H1 (cell line): ENCODE data around the gene MBD3L3. TPM values are rescaled to one million over a fixed set of nuclear protein-coding genes. Genes with fewer than 3 reads are reported as not detected.

Experiments used
- CTCF ChIA-PET: fragments of 300-600 bp; sonication (Branson Sonifier 250); formaldehyde crosslinking; loops from one replicate; lab custom pipeline; 2021; ENCODE audit not compliant: partially characterized antibody; lab: Charles Lee
- POLR2A ChIA-PET: fragments of 300-600 bp; sonication (Branson Sonifier 250); formaldehyde crosslinking; loops from one replicate; lab custom pipeline; 2021; ENCODE audit warnings: inconsistent platforms; ENCODE audit not compliant: partially characterized antibody; lab: Charles Lee
- DNase-seq, 2 experiments: peaks; one replicate each; pipeline versions ENCODE4 v3.0.0 to v3.0.0-alpha.2; 2010 to 2022; ENCODE audit warnings: low spot score in 2 of 2, low read depth in 1 of 2, mixed read lengths in 1 of 2
- FAIRE-seq: peaks from 2 replicates; lab custom pipeline; 2011; peaks lifted over from hg19 to GRCh38; lab: Jason Lieb, UNC
- H2AFZ ChIP-seq: 2 replicates; pipeline ENCODE4 v1.8.1; 2012; ENCODE audit warnings: low read length, inconsistent platforms
- H2AK5ac ChIP-seq: 2 replicates; pipeline ENCODE4 v1.6.1; 2013; ENCODE audit warnings: low read depth, low read length
- H2BK120ac ChIP-seq: replicated peaks from 2 replicates; pipeline ENCODE3; 2013; ENCODE audit warnings: low read depth, low read length, inconsistent platforms
- H2BK12ac ChIP-seq: 2 replicates; pipeline ENCODE4 v1.6.1; 2013; ENCODE audit warnings: low read depth, low read length
- H2BK15ac ChIP-seq: 2 replicates; pipeline ENCODE4 v1.6.1; 2013; ENCODE audit warnings: low read length
- H2BK20ac ChIP-seq: 2 replicates; pipeline ENCODE4 v1.6.1; 2013; ENCODE audit warnings: low read length
- H2BK5ac ChIP-seq: 2 replicates; pipeline ENCODE4 v1.6.1; 2013; ENCODE audit warnings: low read depth, low read length
- H3K14ac ChIP-seq: 2 replicates; pipeline ENCODE4 v1.6.1; 2013; ENCODE audit warnings: inconsistent platforms; ENCODE audit not compliant: insufficient read length
- H3K18ac ChIP-seq: 2 replicates; pipeline ENCODE4 v1.6.1; 2013; ENCODE audit warnings: low read length; ENCODE audit errors: extremely low read depth
- H3K23ac ChIP-seq: 2 replicates; pipeline ENCODE4 v1.6.1; 2013; ENCODE audit warnings: inconsistent platforms; ENCODE audit not compliant: insufficient read length
- H3K23me2 ChIP-seq: 2 replicates; pipeline ENCODE4 v1.6.1; 2013; ENCODE audit warnings: low read depth, low read length
- H3K27ac ChIP-seq: 2 replicates; pipeline ENCODE4 v1.6.1; 2011; ENCODE audit warnings: low read depth, low read length, inconsistent platforms
- H3K27me3 ChIP-seq, 4 experiments: replicated peaks in 1 of 4; 1 replicate in 1 of 4; 2 replicates in 3 of 4; pipeline versions ENCODE4 v1.6.1 to v1.8.1; 2011 to 2013; ENCODE audit warnings: low read length in 3 of 4, mild to moderate bottlenecking in 3 of 4, inconsistent platforms in 2 of 4, mixed read lengths in 2 of 4, moderate library complexity in 1 of 4; ENCODE audit not compliant: control insufficient read depth in 3 of 4, insufficient read depth in 3 of 4; ENCODE audit errors: extremely low read depth in 1 of 4
- H3K36me3 ChIP-seq, 4 experiments: 2 replicates each; pipeline versions ENCODE4 v1.6.1 to v1.8.1; 2011 to 2013; ENCODE audit warnings: mild to moderate bottlenecking in 4 of 4, low read length in 3 of 4, moderate library complexity in 2 of 4, control low read depth in 1 of 4, inconsistent platforms in 1 of 4; ENCODE audit not compliant: insufficient read depth in 4 of 4, control insufficient read depth in 2 of 4
- H3K4ac ChIP-seq: replicated peaks from 2 replicates; pipeline ENCODE3; 2013; ENCODE audit warnings: low read length, low read depth, mixed read lengths, inconsistent platforms; ENCODE audit not compliant: insufficient read length
- H3K4me1 ChIP-seq, 4 experiments: replicated peaks in 1 of 4; 1 replicate in 1 of 4; 2 replicates in 3 of 4; pipeline versions ENCODE4 v1.6.1 to v1.8.1; 2011 to 2013; ENCODE audit warnings: low read length in 3 of 4, inconsistent platforms in 2 of 4, mixed read lengths in 1 of 4; ENCODE audit not compliant: insufficient read depth in 4 of 4, control insufficient read depth in 3 of 4
- H3K4me2 ChIP-seq, 2 experiments: 2 replicates each; pipeline versions ENCODE4 v1.6.1 to v1.8.1; 2011 to 2013; ENCODE audit warnings: low read depth in 2 of 2, low read length in 2 of 2, control low read depth in 1 of 2, inconsistent platforms in 1 of 2, mild to moderate bottlenecking in 1 of 2; ENCODE audit not compliant: insufficient read depth in 1 of 2
- H3K4me3 ChIP-seq, 4 experiments: fragments of 200-600, 300-600 bp in 1 of 4; sonication (generic), shearing (Covaris generic), sonication (Bioruptor Twin) in 1 of 4; 2 replicates each; pipeline versions ENCODE4 v1.5.1 to v1.8.1; 2011 to 2016; ENCODE audit warnings: low read length in 4 of 4, low read depth in 3 of 4, control low read depth in 2 of 4, inconsistent platforms in 2 of 4, mild to moderate bottlenecking in 2 of 4, mixed read lengths in 1 of 4, moderate library complexity in 1 of 4; ENCODE audit not compliant: insufficient read depth in 2 of 4; ENCODE audit errors: extremely low read depth in 1 of 4
- H3K56ac ChIP-seq: replicated peaks from 2 replicates; pipeline ENCODE3; 2013; ENCODE audit warnings: low read depth, mild to moderate bottlenecking, mixed read lengths, low read length, inconsistent platforms; ENCODE audit not compliant: insufficient read length
- H3K79me1 ChIP-seq: 2 replicates; pipeline ENCODE4 v1.6.1; 2013; ENCODE audit warnings: low read depth, low read length, control low read depth
- H3K79me2 ChIP-seq, 2 experiments: 2 replicates each; pipeline versions ENCODE4 v1.6.1 to v1.8.1; 2012 to 2013; ENCODE audit warnings: low read length in 2 of 2, mild to moderate bottlenecking in 2 of 2, inconsistent platforms in 1 of 2; ENCODE audit not compliant: insufficient read depth in 2 of 2, control insufficient read depth in 1 of 2
- H3K9ac ChIP-seq, 4 experiments: replicated peaks in 1 of 4; 1 replicate in 1 of 4; 2 replicates in 3 of 4; pipeline versions ENCODE4 v1.6.1 to v1.8.1; 2011 to 2013; ENCODE audit warnings: low read depth in 3 of 4, low read length in 3 of 4, control low read depth in 2 of 4, mild to moderate bottlenecking in 2 of 4, moderate library complexity in 2 of 4, inconsistent platforms in 1 of 4; ENCODE audit errors: extremely low read depth in 1 of 4
- H3K9me3 ChIP-seq, 2 experiments: 2 replicates each; pipeline versions ENCODE4 v1.6.1 to v1.8.1; 2012 to 2013; ENCODE audit warnings: mild to moderate bottlenecking in 2 of 2, moderate library complexity in 2 of 2, control low read depth in 1 of 2, inconsistent platforms in 1 of 2, low read depth in 1 of 2, low read length in 1 of 2, mixed read lengths in 1 of 2; ENCODE audit not compliant: insufficient read depth in 2 of 2
- H4K20me1 ChIP-seq, 2 experiments: replicated peaks in 1 of 2; 2 replicates each; pipeline versions ENCODE3 to v1.8.1; 2011 to 2013; ENCODE audit warnings: inconsistent platforms in 2 of 2, low read length in 2 of 2, mild to moderate bottlenecking in 1 of 2; ENCODE audit not compliant: insufficient read depth in 2 of 2, control insufficient read depth in 1 of 2
- H4K5ac ChIP-seq: 2 replicates; pipeline ENCODE4 v1.6.1; 2013; ENCODE audit warnings: low read length, low read depth, mixed read lengths, inconsistent platforms; ENCODE audit not compliant: insufficient read length
- H4K8ac ChIP-seq: 2 replicates; pipeline ENCODE4 v1.8.0; 2013; ENCODE audit warnings: mild to moderate bottlenecking, moderate library complexity, low read length, inconsistent platforms; ENCODE audit not compliant: insufficient read depth; ENCODE audit errors: extremely low read depth
- H4K91ac ChIP-seq: replicated peaks from 2 replicates; pipeline ENCODE3; 2013; ENCODE audit warnings: low read length, mixed read lengths, inconsistent platforms; ENCODE audit not compliant: insufficient read length
- RFX5 ChIP-seq: IDR thresholded peaks from 2 replicates; pipeline ENCODE4 v1.6.1; 2011; ENCODE audit warnings: low read depth, low read length, improper control_type of control experiment, borderline replicate concordance
- SAP30 ChIP-seq: fragments of 300-600 bp; sonication (generic); IDR thresholded peaks from 2 replicates; pipeline ENCODE4 v1.7.1; 2012; ENCODE audit warnings: low read length, moderate library complexity, mild to moderate bottlenecking, inconsistent platforms; ENCODE audit not compliant: insufficient read depth, insufficient replicate concordance
- SRF ChIP-seq: IDR thresholded peaks from 2 replicates; pipeline ENCODE4 v1.6.1; 2011; ENCODE audit warnings: mild to moderate bottlenecking, low read depth, low read length, moderate library complexity
- WGBS, 2 experiments: shearing (Covaris generic) in 1 of 2; methylation state at CpG; one replicate each; pipeline versions ENCODE4 v1.1.6 to v1.1.7; 2013 to 2015; ENCODE audit warnings: low lambda C conversion rate in 2 of 2, mixed read lengths in 2 of 2, inconsistent platforms in 1 of 2, low coverage in 1 of 2, missing lambda C conversion rate in 1 of 2; ENCODE audit not compliant: insufficient replicate concordance in 2 of 2, insufficient coverage in 1 of 2, insufficient read length in 1 of 2; ENCODE audit errors: extremely low coverage in 1 of 2, missing lambda C conversion rate in 1 of 2; 5-methylcytosine and 5-hydroxymethylcytosine counted together
- polyA plus RNA-seq, 7 experiments: library from polyadenylated mRNA; depleted of rRNA in 3 of 7; stranded (reverse) in 5 of 7; unstranded in 2 of 7; fragments of >200 nt in 5 of 7; fragments of 200-250 nt in 2 of 7; gene quantifications; 1 replicate in 5 of 7; 2 replicates in 1 of 7; 4 replicates in 1 of 7; pipeline versions ENCODE4 v1.2.1 to v1.2.3, GENCODE V29; 2011 to 2013; ENCODE audit warnings: missing spikeins in 2 of 7, mixed read lengths in 2 of 7
- total RNA-seq: library from RNA; stranded (reverse); fragmentation: NEBNext Ultra II Directional; extraction: Animal tissue kit (Norgen Biotek cat#: 25700); gene quantifications from 2 replicates; pipeline ENCODE4 v1.2.1, GENCODE V29; 2021

Gene MBD3L3
- total and polyA plus RNA-seq, 2 of the 8 experiments (the other 6 are each of a cell fraction or from before 2014, with no cell fraction given), result not detected

GRCh38 chr19:7088999-7089398, 30.5 kb upstream of the MBD3L3 start:
- POLR2A ChIA-PET, result interaction anchor here (1.2 to 2.2 kb wide), 2 partner anchors 8 to 10 kb away, joined by 3 to 7 read pairs; no protein-coding TSS in a partner anchor

More at GRCh38 chr19:7088999-7089398, 30.5 kb upstream of the MBD3L3 start:
- DNase-seq, result no peak
- H3K27me3 ChIP-seq, result no peaks in the 10 kb centered on the region
- TF ChIP-seq SAP30 (no peak), SRF (no peak), RFX5 (no peak)
- TF ChIP-seq, all 59 proteins: peak for 0
- H3K14ac ChIP-seq, result no peak overlapping the region
- WGBS, 2 experiments, result 88% methylated on average over 6 of the region's 6 CpGs; no CpG with 5 or more reads in 1 of the 2 experiments
- CTCF ChIA-PET, result no interaction called here
- no peak overlapping the region for H3K23ac ChIP-seq
- no peak overlapping the region for H3K4me2 ChIP-seq
- no peak overlapping the region for H2BK12ac ChIP-seq
- H2BK15ac ChIP-seq, result no peak overlapping the region
- no peak overlapping the region for H2AK5ac ChIP-seq
- FAIRE-seq, result no peak
- no peak overlapping the region for H3K27ac ChIP-seq
- H2BK20ac ChIP-seq, result no peak overlapping the region
- H4K91ac ChIP-seq, result no peak overlapping the region
- peaks cover 4 to 54% (median 18%) of the 10 kb centered on the region in 4 experiments; a peak in 7 of 8 replicates for H3K36me3 ChIP-seq
- H3K79me1 ChIP-seq, result no peaks in the 10 kb centered on the region
- H4K20me1 ChIP-seq, result no peaks in the 10 kb centered on the region
- no peak overlapping the region for H3K18ac ChIP-seq
- H3K9me3 ChIP-seq, result peaks cover 50 to 75% of the 10 kb centered on the region in 2 experiments
- H3K4me1 ChIP-seq, result no peaks in the 10 kb centered on the region
- H2BK5ac ChIP-seq, result no peak overlapping the region
- H2AFZ ChIP-seq, result no peak overlapping the region
- H3K56ac ChIP-seq, result no peak overlapping the region
- H3K23me2 ChIP-seq, result no peaks in the 10 kb centered on the region
- H4K8ac ChIP-seq, result no peak overlapping the region
- H3K4me3 ChIP-seq, result no peak overlapping the region
- H3K4ac ChIP-seq, result no peak overlapping the region
- no peak overlapping the region for H3K9ac ChIP-seq
- H4K5ac ChIP-seq, result no peak overlapping the region
- no peaks in the 10 kb centered on the region for H3K79me2 ChIP-seq
- H2BK120ac ChIP-seq, result no peak overlapping the region
